SK-N-SH (cell line): Measurements from ENCODE around the gene RPS24. TPM values are rescaled to one million over a fixed set of nuclear protein-coding genes. Genes with fewer than 3 reads are reported as not detected.
"Not testable (repeated sequence)": the region's sequence is repeated elsewhere in the genome, so short reads cannot be mapped to it uniquely, and the experiment has no call there.

Source experiments
- CTCF ChIA-PET: fragments of 300-600, 350-600 bp; formaldehyde crosslinking; extraction: SDS; loops from one replicate; lab custom pipeline; 2021; lab: Yijun Ruan, JAX
- POLR2A ChIA-PET: fragments of 350-600 bp; sonication (Branson Sonifier 250); formaldehyde crosslinking; extraction: SDS; loops from one replicate; lab custom pipeline; 2020; ENCODE audit warnings: antibody characterized with exemption, inconsistent platforms; lab: Yijun Ruan, JAX
- DNase-seq: peaks from one replicate; pipeline ENCODE4 v3.0.0; 2012
- H2AFZ ChIP-seq: fragments of 200-600 bp; sonication (generic); 2 replicates; pipeline ENCODE4 v1.8.1; 2016; ENCODE audit warnings: antibody characterized with exemption, mild to moderate bottlenecking, low read depth
- H3F3A ChIP-seq: fragments of 200-600 bp; sonication (generic); replicated peaks from 2 replicates; pipeline ENCODE3; 2016; ENCODE audit warnings: antibody characterized with exemption, mild to moderate bottlenecking; ENCODE audit not compliant: insufficient read depth
- H3K27ac ChIP-seq, 2 experiments: fragments of 200-500 bp in 1 of 2; fragments of 200-600 bp in 1 of 2; sonication (Bioruptor generic) in 1 of 2; sonication (generic), shearing (Covaris generic) in 1 of 2; 2 replicates each; pipeline versions ENCODE4 v1.5.1 to v1.6.1; 2014 to 2016; ENCODE audit warnings: low read depth in 2 of 2, inconsistent platforms in 1 of 2, low read length in 1 of 2, mild to moderate bottlenecking in 1 of 2, mixed read lengths in 1 of 2
- H3K27me3 ChIP-seq: fragments of 200-600 bp; sonication (generic), shearing (Covaris generic); 2 replicates; pipeline ENCODE4 v1.6.1; 2016; ENCODE audit warnings: mixed run types; ENCODE audit not compliant: insufficient read depth
- H3K36me3 ChIP-seq, 2 experiments: fragments of 200-500 bp in 1 of 2; fragments of 200-600 bp in 1 of 2; sonication (Bioruptor generic) in 1 of 2; sonication (generic) in 1 of 2; replicated peaks in 1 of 2; 2 replicates each; pipeline versions ENCODE3 to v1.5.1; 2014 to 2016; ENCODE audit warnings: low read length in 1 of 2, mild to moderate bottlenecking in 1 of 2; ENCODE audit not compliant: insufficient read depth in 2 of 2, control insufficient read depth in 1 of 2
- H3K4me1 ChIP-seq, 2 experiments: fragments of 200-500 bp in 1 of 2; fragments of 200-600 bp in 1 of 2; sonication (Bioruptor generic) in 1 of 2; sonication (generic), shearing (Covaris generic) in 1 of 2; 2 replicates each; pipeline versions ENCODE4 v1.5.1 to v1.6.1; 2014 to 2016; ENCODE audit warnings: low read depth in 1 of 2, low read length in 1 of 2, mixed run types in 1 of 2; ENCODE audit not compliant: insufficient read depth in 2 of 2, control insufficient read depth in 1 of 2
- H3K4me2 ChIP-seq: fragments of 200-600 bp; sonication (generic), shearing (Covaris generic); 2 replicates; pipeline ENCODE4 v1.6.1; 2017; ENCODE audit warnings: mixed run types
- H3K4me3 ChIP-seq, 2 experiments: fragments of 200-500 bp in 1 of 2; fragments of 200-600 bp in 1 of 2; sonication (Bioruptor generic) in 1 of 2; sonication (generic), shearing (Covaris generic) in 1 of 2; 2 replicates each; pipeline versions ENCODE4 v1.5.1 to v1.8.1; 2014 to 2016; ENCODE audit warnings: low read depth in 2 of 2, inconsistent platforms in 1 of 2, low read length in 1 of 2, mild to moderate bottlenecking in 1 of 2, mixed read lengths in 1 of 2, moderate library complexity in 1 of 2
- H3K79me2 ChIP-seq: fragments of 200-600 bp; sonication (generic); 2 replicates; pipeline ENCODE4 v1.8.1; 2017; ENCODE audit warnings: mild to moderate bottlenecking; ENCODE audit not compliant: insufficient read depth
- H3K9ac ChIP-seq: fragments of 200-600 bp; sonication (generic); 2 replicates; pipeline ENCODE4 v1.6.1; 2017; ENCODE audit warnings: mixed run types
- H3K9me2 ChIP-seq: fragments of 200-600 bp; sonication (generic); 2 replicates; pipeline ENCODE4 v1.6.1; 2017; ENCODE audit warnings: mixed run types
- H3K9me3 ChIP-seq: fragments of 200-600 bp; sonication (generic); 2 replicates; pipeline ENCODE4 v1.6.1; 2017; ENCODE audit warnings: mixed run types, mild to moderate bottlenecking, moderate library complexity
- H4K20me1 ChIP-seq: fragments of 200-600 bp; sonication (generic); 2 replicates; pipeline ENCODE4 v1.6.1; 2017; ENCODE audit warnings: mild to moderate bottlenecking, mixed run types; ENCODE audit not compliant: insufficient read depth
- CHD2 ChIP-seq: fragments of 150-350 bp; IDR thresholded peaks from 2 replicates; pipeline ENCODE4 v1.6.1; 2018; ENCODE audit warnings: low read length; ENCODE audit not compliant: partially characterized antibody
- ELF1 ChIP-seq: IDR thresholded peaks from 2 replicates; pipeline ENCODE4 v1.4.0; 2012
- EP300 ChIP-seq, 2 experiments: IDR thresholded peaks; 2 replicates each; pipeline versions ENCODE4 v1.4.0 to v1.6.1; 2012; ENCODE audit warnings: borderline replicate concordance in 1 of 2, low read depth in 1 of 2, low read length in 1 of 2
- GATA2 ChIP-seq: sonication (generic); formaldehyde crosslinking; IDR thresholded peaks from 2 replicates; pipeline ENCODE4 v1.5.0; 2020; ENCODE audit warnings: mild to moderate bottlenecking, missing genetic modification reagents
- MEF2A ChIP-seq: IDR thresholded peaks from 2 replicates; pipeline ENCODE4 v1.4.0; 2012; ENCODE audit warnings: low read depth, borderline replicate concordance
- RCOR1 ChIP-seq: fragments of 150-350 bp; IDR thresholded peaks from 2 replicates; pipeline ENCODE4 v1.6.1; 2017; ENCODE audit warnings: antibody characterized with exemption, low read length
- TEAD4 ChIP-seq: IDR thresholded peaks from 2 replicates; pipeline ENCODE4 v1.4.0; 2012; ENCODE audit warnings: mild to moderate bottlenecking, borderline replicate concordance; ENCODE audit not compliant: insufficient read depth
- YY1 ChIP-seq: IDR thresholded peaks from 2 replicates; pipeline ENCODE4 v1.4.0; 2012; ENCODE audit warnings: low read depth, mild to moderate bottlenecking
- ZBTB33 ChIP-seq: IDR thresholded peaks from 2 replicates; pipeline ENCODE4 v1.4.0; 2012; ENCODE audit warnings: low read depth, borderline replicate concordance
- WGBS: methylation state at CpG from one replicate; pipeline ENCODE4 v1.1.6; 2017; ENCODE audit warnings: low lambda C conversion rate; 5-methylcytosine and 5-hydroxymethylcytosine counted together
- polyA plus RNA-seq, 3 experiments: library from polyadenylated mRNA; depleted of rRNA; stranded (reverse); fragments of >200 nt; gene quantifications; 2 replicates each; pipeline ENCODE4 v1.2.3, GENCODE V29; 2012
- TF ChIP-seq, protein P1 (sequence below): fragments of 150-350 bp; IDR thresholded peaks from 2 replicates; pipeline ENCODE4 v1.6.1; 2017; ENCODE audit warnings: antibody characterized with exemption, low read length, low read depth, borderline replicate concordance

RPS24 gene
- polyA plus RNA-seq, 1 of the 3 experiments (the other 2 are of a cell fraction): 3,806 TPM

- CTCF ChIA-PET: interaction anchor here (1.9 to 2.0 kb wide), 2 partner anchors 10 to 22 kb away, joined by 6 to 7 read pairs; no protein-coding TSS in a partner anchor
- Histone ChIP-seq H3K4me2 (no peak overlapping the region), H3K4me3 (no peak overlapping the region), H4K20me1 (no peaks in the 10 kb centered on the region)
- 90% methylated on average over 3 of the region's 6 CpGs for WGBS
- TF ChIP-seq, protein P1, sequence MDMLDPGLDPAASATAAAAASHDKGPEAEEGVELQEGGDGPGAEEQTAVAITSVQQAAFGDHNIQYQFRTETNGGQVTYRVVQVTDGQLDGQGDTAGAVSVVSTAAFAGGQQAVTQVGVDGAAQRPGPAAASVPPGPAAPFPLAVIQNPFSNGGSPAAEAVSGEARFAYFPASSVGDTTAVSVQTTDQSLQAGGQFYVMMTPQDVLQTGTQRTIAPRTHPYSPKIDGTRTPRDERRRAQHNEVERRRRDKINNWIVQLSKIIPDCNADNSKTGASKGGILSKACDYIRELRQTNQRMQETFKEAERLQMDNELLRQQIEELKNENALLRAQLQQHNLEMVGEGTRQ: no peak
- no peak for TF ChIP-seq RCOR1
- TF ChIP-seq MEF2A: no peak
- TF ChIP-seq CHD2: no peak
- no peak for TF ChIP-seq YY1
- no peak for TF ChIP-seq ELF1
- no peak for TF ChIP-seq ZBTB33
- no peak for TF ChIP-seq TEAD4
- no peak for TF ChIP-seq EP300 (IDR thresholded peaks at IDR 0.05; ENCODE audit: borderline replicate concordance in 1 of 2, low read depth in 1 of 2, low read length in 1 of 2)
- TF ChIP-seq GATA2: no peak
- TF ChIP-seq, all 33 proteins: peak for 0
- H2AFZ ChIP-seq: no peak overlapping the region
- H3K27me3 ChIP-seq: no peaks in the 10 kb centered on the region
- H3K9me2 ChIP-seq: no peaks in the 10 kb centered on the region
- POLR2A ChIA-PET: no interaction called here
- H3K4me1 ChIP-seq: peaks cover 0 to 5% of the 10 kb centered on the region in 2 experiments; a peak in 1 of 4 replicates
- H3K27ac ChIP-seq: no peak overlapping the region
- H3K9ac ChIP-seq: no peak overlapping the region
- no peaks in the 10 kb centered on the region for H3F3A ChIP-seq
- H3K9me3 ChIP-seq: no peaks in the 10 kb centered on the region
- no peak for DNase-seq
- no peaks in the 10 kb centered on the region for H3K36me3 ChIP-seq
- no peaks in the 10 kb centered on the region for H3K79me2 ChIP-seq
Observed at GRCh38 chr10:78069151-78069550, 35.5 kb downstream of the RPS24 start.

- H3K4me1 ChIP-seq, H3K9me3 ChIP-seq, POLR2A ChIA-PET, CTCF ChIA-PET, DNase-seq, H3K79me2 ChIP-seq, H3K9ac ChIP-seq, H3K4me2 ChIP-seq, H3K27ac ChIP-seq, H3K4me3 ChIP-seq, H3F3A ChIP-seq, H2AFZ ChIP-seq, H3K36me3 ChIP-seq, H3K9me2 ChIP-seq, H3K27me3 ChIP-seq, H4K20me1 ChIP-seq: not testable (repeated sequence)
- 81% methylated on average over 12 of the region's 12 CpGs for WGBS
Observed at GRCh38 chr10:78070064-78070463, 36.4 kb downstream of the RPS24 start.
